ENCODE data around the gene KRT12. TPM values are rescaled to one million over a fixed set of nuclear protein-coding genes. Genes with fewer than 3 reads are reported as not detected.

Gene KRT12
- total RNA-seq, 4 donors from 2014 or later: not detected

- TF ChIP-seq CTCF (IDR thresholded peaks at IDR 0.05) (no peak), POLR2A (IDR thresholded peaks at IDR 0.05) (no peak)
- intact Hi-C loops (cut with DNase I; ENCODE audit: low total_unique reads): no loop called here
- DNase-seq (ENCODE audit: low spot score in 2 of 2): no peak
- no peak overlapping the region for H3K4me3 ChIP-seq (ENCODE audit: low read depth, poor library complexity, severe bottlenecking)
Measured at GRCh38 chr17:40872416-40872815, 5.4 kb upstream of the KRT12 start.

- intact Hi-C loops (cut with DNase I; ENCODE audit: low total_unique reads): no loop called here
- no peak for DNase-seq (ENCODE audit: low spot score in 2 of 2)
- 95 to 96% methylated on average over 7 of the region's 7 CpGs for WGBS, 2 donors
- TF ChIP-seq CTCF (IDR thresholded peaks at IDR 0.05) (no peak), POLR2A (IDR thresholded peaks at IDR 0.05) (no peak)
- no peak overlapping the region for H3K4me3 ChIP-seq (ENCODE audit: low read depth, poor library complexity, severe bottlenecking)
Measured at GRCh38 chr17:40871316-40871715, 4.3 kb upstream of the KRT12 start.

- DNase-seq (ENCODE audit: low spot score in 2 of 2): no peak
- no peak overlapping the region for H3K4me3 ChIP-seq (ENCODE audit: low read depth, poor library complexity, severe bottlenecking)
- TF ChIP-seq CTCF (IDR thresholded peaks at IDR 0.05) (no peak), POLR2A (IDR thresholded peaks at IDR 0.05) (no peak)
- intact Hi-C loops (cut with DNase I; ENCODE audit: low total_unique reads): no loop called here
- WGBS, 2 donors: 80 to 88% methylated on average over 4 of the region's 4 CpGs
Measured at GRCh38 chr17:40870136-40870535, 3.1 kb upstream of the KRT12 start.

DNA sequence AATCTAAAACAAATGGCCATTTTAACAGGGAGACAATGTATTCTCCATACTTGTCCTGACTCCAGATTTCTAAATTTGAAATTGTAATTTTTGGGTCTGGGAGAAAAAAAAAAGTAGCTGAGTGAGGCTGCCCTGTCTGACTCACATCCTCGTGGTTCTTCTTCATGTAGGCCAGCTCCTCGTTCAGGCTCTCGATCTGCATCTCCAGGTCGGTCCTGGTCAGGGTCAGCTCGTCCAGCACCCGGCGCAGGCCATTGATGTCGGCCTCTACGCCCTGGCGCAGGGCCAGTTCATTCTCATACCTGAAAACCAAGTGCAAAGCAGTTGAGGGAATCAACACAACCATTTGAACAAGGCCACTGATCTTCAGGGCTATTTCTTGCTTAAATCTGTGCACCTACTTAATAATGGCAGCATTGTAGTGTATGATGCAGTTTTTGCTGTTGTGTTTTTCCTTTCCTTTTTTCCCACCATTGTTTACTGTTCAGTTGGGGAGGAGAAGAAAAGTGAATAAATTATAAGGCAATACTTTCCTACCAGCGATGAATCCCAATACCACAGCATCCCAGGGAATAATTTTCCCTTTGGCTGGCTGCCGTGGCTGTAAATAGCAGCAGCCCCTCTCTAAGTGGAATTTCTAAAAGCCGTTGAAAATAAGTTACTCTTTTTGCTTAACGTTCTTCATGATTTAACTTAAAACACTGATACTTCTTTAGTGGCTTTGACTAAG is 2.2 kb downstream of the KRT12 start:
- no peak overlapping the region for H3K4me3 ChIP-seq (ENCODE audit: low read depth, poor library complexity, severe bottlenecking)
- WGBS, 2 donors: 83 to 87% methylated on average over 14 of the region's 14 CpGs
- no peak for TF ChIP-seq POLR2A (IDR thresholded peaks at IDR 0.05)
- no peak for TF ChIP-seq CTCF (IDR thresholded peaks at IDR 0.05)
- intact Hi-C loops (cut with DNase I; ENCODE audit: low total_unique reads): no loop called here
- no peak for DNase-seq (ENCODE audit: low spot score in 2 of 2)

- intact Hi-C loops (cut with DNase I; ENCODE audit: low total_unique reads): no loop called here
- H3K4me3 ChIP-seq (ENCODE audit: low read depth, poor library complexity, severe bottlenecking): no peak overlapping the region
- TF ChIP-seq CTCF (IDR thresholded peaks at IDR 0.05): no peak
- no peak for TF ChIP-seq POLR2A (IDR thresholded peaks at IDR 0.05)
- DNase-seq (ENCODE audit: low spot score in 2 of 2): no peak
- WGBS, 2 donors: 76 to 78% methylated on average over 38 to 39 of the region's 39 CpGs
Measured at GRCh38 chr17:40862985-40863733, 3.9 kb downstream of the KRT12 start.

All from lower leg skin (tissue), 4 donors.